ENCODE results near the gene C1QTNF1. TPM values are rescaled to one million over a fixed set of nuclear protein-coding genes. Genes with fewer than 3 reads are reported as not detected.

The C1QTNF1 gene
- total RNA-seq, 2 donors from 2014 or later = not detected

DNA sequence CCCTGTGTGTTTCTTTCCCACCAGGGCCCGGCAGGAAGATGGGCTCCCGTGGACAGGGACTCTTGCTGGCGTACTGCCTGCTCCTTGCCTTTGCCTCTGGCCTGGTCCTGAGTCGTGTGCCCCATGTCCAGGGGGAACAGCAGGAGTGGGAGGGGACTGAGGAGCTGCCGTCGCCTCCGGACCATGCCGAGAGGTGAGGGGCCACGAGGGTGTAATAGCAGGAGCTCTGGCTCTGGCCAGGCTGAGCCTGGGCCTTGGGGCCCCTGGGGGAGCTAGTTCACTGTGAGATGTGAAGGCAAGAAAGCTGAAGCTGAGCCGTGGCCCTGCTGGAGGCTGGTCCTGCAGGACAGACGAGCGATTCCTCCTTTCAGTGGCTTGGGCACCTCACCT is 20.0 kb downstream of the C1QTNF1 start:
- Mint-ChIP-seq H3K4me3 (no peak overlapping the region), H3K36me3 (ENCODE audit: low read depth) (no peaks in the 10 kb centered on the region), H3K4me1 (peaks cover 3% of the 10 kb centered on the region), H3K9me3 (no peaks in the 10 kb centered on the region), H3K27me3 (peaks cover 15% of the 10 kb centered on the region), H3K27ac (no peak overlapping the region)
- ATAC-seq (replicated peaks) = no peak

DNA sequence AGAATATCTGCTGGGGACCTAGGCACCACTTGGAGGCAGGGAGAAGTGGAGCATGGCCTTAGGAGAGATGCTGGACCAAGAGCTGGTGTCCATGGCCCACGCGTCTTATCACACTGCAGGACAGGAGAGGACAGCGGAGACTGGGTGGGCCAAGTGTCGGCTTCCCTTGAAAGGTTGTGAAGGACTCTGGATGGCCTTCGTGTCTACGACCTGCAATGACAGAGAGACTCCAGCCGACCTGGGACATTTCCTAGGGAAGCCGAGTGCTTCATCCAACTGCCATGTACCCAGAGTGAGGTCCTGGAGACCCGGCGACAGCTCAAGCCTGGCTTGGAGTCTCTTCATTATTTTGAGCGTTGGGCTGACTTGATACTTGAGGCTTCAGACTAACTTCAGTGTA is 20.5 kb downstream of the C1QTNF1 start:
- H3K4me1 Mint-ChIP-seq = peaks cover 3% of the 10 kb centered on the region
- ATAC-seq (replicated peaks) = no peak
- no peaks in the 10 kb centered on the region for H3K9me3 Mint-ChIP-seq
- no peaks in the 10 kb centered on the region for H3K36me3 Mint-ChIP-seq (ENCODE audit: low read depth)
- H3K27ac Mint-ChIP-seq = no peak overlapping the region
- peaks cover 15% of the 10 kb centered on the region for H3K27me3 Mint-ChIP-seq
- H3K4me3 Mint-ChIP-seq = no peak overlapping the region

DNA sequence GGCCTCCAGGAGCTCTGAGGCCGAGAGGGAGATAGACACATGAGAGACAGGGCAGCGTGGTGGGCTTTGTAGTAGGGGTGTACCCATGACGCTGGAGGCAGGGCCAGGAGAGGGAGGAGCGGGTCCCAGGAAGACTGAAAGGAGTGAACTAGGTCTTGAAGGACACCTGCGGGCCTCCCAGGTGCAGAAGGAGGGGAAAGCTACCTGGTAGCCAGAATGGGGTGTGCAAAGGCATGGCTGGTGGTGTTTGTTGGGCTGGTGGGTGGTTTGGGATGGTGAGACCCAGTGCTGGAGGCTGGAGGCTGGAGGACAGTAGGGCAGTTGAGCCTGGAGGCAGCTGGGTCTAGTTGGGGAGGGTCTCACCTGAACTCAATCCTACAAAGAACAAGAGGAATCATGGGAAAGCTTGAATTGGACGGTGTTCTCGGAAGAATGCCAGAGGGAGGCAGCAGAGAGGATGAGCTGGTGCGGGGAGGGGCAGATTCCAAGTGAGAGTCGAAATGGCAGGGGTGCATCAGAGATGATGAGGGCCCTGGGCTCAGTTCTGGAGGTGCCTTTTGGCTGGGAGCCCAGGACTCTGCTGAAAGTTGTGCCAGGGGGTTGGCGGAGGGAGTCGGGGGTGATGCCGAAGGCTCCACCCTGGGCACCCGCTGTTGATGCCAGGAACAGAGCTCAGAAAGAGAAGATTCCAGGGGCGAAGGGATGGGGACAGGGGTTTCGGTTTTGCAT is 21.2 kb downstream of the C1QTNF1 start:
- H3K27me3 Mint-ChIP-seq = peaks cover 15% of the 10 kb centered on the region
- H3K27ac Mint-ChIP-seq = no peak overlapping the region
- H3K9me3 Mint-ChIP-seq = no peaks in the 10 kb centered on the region
- H3K36me3 Mint-ChIP-seq (ENCODE audit: low read depth) = no peaks in the 10 kb centered on the region
- ATAC-seq (replicated peaks) = no peak
- H3K4me1 Mint-ChIP-seq = peaks cover 3% of the 10 kb centered on the region
- H3K4me3 Mint-ChIP-seq = no peak overlapping the region

DNA sequence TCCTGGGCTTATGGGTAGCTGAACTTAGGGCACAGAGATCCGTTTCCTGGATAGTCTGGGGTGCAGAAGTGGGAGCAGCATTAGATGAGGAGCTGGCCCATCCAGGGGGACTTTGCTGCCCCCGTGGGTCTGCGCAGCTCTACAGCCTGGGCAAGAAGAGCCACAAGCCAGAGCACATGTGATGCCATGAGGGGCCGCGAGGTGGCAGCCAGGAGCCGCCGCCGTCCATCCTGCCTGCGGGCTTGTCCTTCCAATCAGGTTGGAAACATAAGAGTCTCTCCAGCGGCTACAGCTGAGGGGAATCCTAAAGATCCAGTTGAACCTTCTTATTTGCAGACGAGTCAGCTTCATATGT is 21.9 kb downstream of the C1QTNF1 start:
- no peaks in the 10 kb centered on the region for H3K9me3 Mint-ChIP-seq

DNA sequence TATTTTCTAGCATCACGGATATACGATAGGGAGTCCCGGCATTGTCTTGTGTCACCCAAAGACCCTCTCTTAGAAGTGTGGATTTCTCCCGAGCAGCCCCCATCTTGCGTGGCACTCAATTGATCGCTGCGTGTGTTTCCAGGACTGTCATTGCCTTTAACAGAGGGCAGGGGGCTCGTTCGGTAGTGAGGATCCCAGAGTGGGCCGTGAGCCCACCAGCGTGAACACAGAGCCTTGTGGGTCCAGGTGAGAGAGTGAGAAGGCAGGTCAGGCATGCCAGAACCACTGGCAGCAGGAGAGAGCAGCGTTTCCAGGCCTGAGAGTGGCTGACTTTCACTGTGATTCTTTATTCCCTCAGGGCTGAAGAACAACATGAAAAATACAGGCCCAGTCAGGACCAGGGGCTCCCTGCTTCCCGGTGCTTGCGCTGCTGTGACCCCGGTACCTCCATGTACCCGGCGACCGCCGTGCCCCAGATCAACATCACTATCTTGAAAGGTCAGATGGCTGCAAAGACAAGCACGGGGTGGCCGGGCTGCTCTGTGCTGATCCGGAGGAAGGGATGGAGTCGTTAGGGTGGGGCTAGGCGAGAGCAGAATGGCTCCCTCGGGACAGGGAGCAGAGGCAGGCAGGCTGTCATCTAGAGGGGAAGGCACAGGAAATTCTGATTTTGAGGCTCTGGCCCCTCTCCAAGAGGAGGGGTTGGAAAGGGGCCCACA is 22.4 kb downstream of the C1QTNF1 start:
- H3K36me3 Mint-ChIP-seq (ENCODE audit: low read depth) = no peaks in the 10 kb centered on the region
- no peak overlapping the region for H3K4me3 Mint-ChIP-seq
- peaks cover 3% of the 10 kb centered on the region for H3K4me1 Mint-ChIP-seq
- peak; percentile 7 for ATAC-seq (replicated peaks)
- H3K27me3 Mint-ChIP-seq = peaks cover 18% of the 10 kb centered on the region
- H3K9me3 Mint-ChIP-seq = no peaks in the 10 kb centered on the region
- no peak overlapping the region for H3K27ac Mint-ChIP-seq

More for the DNA sequence above, 21.9 kb downstream of the C1QTNF1 start:
- no peak overlapping the region for H3K27ac Mint-ChIP-seq
- H3K4me1 Mint-ChIP-seq = peaks cover 3% of the 10 kb centered on the region
- H3K4me3 Mint-ChIP-seq = no peak overlapping the region
- H3K36me3 Mint-ChIP-seq (ENCODE audit: low read depth) = no peaks in the 10 kb centered on the region
- ATAC-seq (replicated peaks) = peak; percentile 71
- H3K27me3 Mint-ChIP-seq = peaks cover 15% of the 10 kb centered on the region

DNA sequence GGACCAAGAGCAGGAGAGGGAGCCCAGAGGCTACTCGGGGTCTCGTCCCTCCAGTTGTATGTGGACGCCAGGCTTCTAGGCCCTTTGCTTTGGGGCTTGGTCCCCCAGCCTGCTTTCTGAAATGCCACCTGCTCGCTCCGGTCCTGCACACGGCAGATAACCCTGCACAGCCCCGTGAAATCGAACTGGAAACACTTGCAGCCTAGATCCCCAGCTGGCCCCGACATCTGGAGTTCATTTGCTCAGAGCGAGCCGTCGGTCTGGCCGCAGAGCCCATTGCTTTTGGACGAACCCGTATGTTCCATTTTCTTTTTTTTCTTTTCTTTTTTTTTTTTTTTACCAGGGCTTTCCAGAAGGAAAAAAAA is 22.9 kb downstream of the C1QTNF1 start:
- ATAC-seq (replicated peaks) = no peak
- Mint-ChIP-seq H3K27ac (no peak overlapping the region), H3K27me3 (peaks cover 18% of the 10 kb centered on the region), H3K4me3 (no peak overlapping the region), H3K36me3 (ENCODE audit: low read depth) (no peaks in the 10 kb centered on the region), H3K9me3 (no peaks in the 10 kb centered on the region), H3K4me1 (peaks cover 3% of the 10 kb centered on the region)

DNA sequence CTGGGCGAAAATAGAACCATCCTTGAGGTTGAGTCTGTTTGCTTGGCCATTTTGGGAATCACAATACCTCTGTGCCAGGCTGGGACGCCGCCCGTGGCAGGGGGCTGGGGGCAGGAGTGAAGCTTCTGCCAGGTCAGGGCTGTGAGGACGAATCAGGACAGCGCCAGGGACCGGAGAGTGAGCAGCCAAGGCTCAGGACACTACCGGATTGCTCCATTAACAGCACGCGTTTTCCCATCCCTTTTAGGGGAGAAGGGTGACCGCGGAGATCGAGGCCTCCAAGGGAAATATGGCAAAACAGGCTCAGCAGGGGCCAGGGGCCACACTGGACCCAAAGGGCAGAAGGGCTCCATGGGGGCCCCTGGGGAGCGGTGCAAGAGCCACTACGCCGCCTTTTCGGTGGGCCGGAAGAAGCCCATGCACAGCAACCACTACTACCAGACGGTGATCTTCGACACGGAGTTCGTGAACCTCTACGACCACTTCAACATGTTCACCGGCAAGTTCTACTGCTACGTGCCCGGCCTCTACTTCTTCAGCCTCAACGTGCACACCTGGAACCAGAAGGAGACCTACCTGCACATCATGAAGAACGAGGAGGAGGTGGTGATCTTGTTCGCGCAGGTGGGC is 23.4 kb downstream of the C1QTNF1 start:
- no peak for ATAC-seq (replicated peaks)

DNA sequence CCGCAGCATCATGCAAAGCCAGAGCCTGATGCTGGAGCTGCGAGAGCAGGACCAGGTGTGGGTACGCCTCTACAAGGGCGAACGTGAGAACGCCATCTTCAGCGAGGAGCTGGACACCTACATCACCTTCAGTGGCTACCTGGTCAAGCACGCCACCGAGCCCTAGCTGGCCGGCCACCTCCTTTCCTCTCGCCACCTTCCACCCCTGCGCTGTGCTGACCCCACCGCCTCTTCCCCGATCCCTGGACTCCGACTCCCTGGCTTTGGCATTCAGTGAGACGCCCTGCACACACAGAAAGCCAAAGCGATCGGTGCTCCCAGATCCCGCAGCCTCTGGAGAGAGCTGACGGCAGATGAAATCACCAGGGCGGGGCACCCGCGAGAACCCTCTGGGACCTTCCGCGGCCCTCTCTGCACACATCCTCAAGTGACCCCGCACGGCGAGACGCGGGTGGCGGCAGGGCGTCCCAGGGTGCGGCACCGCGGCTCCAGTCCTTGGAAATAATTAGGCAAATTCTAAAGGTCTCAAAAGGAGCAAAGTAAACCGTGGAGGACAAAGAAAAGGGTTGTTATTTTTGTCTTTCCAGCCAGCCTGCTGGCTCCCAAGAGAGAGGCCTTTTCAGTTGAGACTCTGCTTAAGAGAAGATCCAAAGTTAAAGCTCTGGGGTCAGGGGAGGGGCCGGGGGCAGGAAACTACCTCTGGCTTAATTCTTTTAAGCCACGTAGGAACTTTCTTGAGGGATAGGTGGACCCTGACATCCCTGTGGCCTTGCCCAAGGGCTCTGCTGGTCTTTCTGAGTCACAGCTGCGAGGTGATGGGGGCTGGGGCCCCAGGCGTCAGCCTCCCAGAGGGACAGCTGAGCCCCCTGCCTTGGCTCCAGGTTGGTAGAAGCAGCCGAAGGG is 24.2 kb downstream of the C1QTNF1 start:
- Mint-ChIP-seq H3K36me3 (ENCODE audit: low read depth) (no peaks in the 10 kb centered on the region), H3K4me3 (no peak overlapping the region), H3K27me3 (peaks cover 18% of the 10 kb centered on the region), H3K27ac (no peak overlapping the region), H3K9me3 (no peaks in the 10 kb centered on the region), H3K4me1 (peaks cover 3% of the 10 kb centered on the region)
- no peak for ATAC-seq (replicated peaks)

More for the DNA sequence above, 23.4 kb downstream of the C1QTNF1 start:
- Mint-ChIP-seq H3K36me3 (ENCODE audit: low read depth) (no peaks in the 10 kb centered on the region), H3K27me3 (peaks cover 18% of the 10 kb centered on the region), H3K27ac (no peak overlapping the region), H3K9me3 (no peaks in the 10 kb centered on the region), H3K4me1 (peaks cover 3% of the 10 kb centered on the region), H3K4me3 (no peak overlapping the region)

DNA sequence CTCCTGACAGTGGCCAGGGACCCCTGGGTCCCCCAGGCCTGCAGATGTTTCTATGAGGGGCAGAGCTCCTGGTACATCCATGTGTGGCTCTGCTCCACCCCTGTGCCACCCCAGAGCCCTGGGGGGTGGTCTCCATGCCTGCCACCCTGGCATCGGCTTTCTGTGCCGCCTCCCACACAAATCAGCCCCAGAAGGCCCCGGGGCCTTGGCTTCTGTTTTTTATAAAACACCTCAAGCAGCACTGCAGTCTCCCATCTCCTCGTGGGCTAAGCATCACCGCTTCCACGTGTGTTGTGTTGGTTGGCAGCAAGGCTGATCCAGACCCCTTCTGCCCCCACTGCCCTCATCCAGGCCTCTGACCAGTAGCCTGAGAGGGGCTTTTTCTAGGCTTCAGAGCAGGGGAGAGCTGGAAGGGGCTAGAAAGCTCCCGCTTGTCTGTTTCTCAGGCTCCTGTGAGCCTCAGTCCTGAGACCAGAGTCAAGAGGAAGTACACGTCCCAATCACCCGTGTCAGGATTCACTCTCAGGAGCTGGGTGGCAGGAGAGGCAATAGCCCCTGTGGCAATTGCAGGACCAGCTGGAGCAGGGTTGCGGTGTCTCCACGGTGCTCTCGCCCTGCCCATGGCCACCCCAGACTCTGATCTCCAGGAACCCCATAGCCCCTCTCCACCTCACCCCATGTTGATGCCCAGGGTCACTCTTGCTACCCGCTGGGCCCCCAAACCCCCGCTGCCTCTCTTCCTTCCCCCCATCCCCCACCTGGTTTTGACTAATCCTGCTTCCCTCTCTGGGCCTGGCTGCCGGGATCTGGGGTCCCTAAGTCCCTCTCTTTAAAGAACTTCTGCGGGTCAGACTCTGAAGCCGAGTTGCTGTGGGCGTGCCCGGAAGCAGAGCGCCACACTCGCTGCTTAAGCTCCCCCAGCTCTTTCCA is 25.1 kb downstream of the C1QTNF1 start:
- ATAC-seq (replicated peaks) = no peak
- peaks cover 19% of the 10 kb centered on the region for H3K27me3 Mint-ChIP-seq
- H3K36me3 Mint-ChIP-seq (ENCODE audit: low read depth) = no peaks in the 10 kb centered on the region
- H3K27ac Mint-ChIP-seq = no peak overlapping the region
- peaks cover under 1% of the 10 kb centered on the region for H3K9me3 Mint-ChIP-seq
- H3K4me3 Mint-ChIP-seq = no peak overlapping the region
- H3K4me1 Mint-ChIP-seq = peaks cover 3% of the 10 kb centered on the region

DNA sequence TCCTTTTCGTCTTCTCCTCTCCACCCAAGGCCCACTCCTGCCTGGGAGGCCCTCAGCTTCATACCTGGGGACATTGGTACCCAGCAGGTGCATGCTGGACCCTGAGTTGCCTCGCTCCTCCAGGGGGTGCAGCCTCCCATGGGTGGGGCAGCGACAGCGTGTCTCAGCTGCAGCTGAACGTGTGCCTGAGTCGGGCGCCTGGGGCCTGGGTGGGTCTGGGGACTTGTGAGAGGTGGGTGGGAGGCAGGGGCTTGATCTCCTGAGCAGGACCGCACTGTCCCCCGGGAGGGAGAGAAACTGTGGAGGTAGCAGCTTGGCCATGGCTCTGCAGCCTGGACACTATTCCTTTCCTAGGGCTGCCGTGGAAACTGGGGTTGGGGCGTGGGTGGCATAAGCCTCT is 25.9 kb downstream of the C1QTNF1 start:
- no peaks in the 10 kb centered on the region for H3K36me3 Mint-ChIP-seq (ENCODE audit: low read depth)
- H3K4me1 Mint-ChIP-seq = peaks cover 2% of the 10 kb centered on the region
- peaks cover 3% of the 10 kb centered on the region for H3K9me3 Mint-ChIP-seq
- no peak for ATAC-seq (replicated peaks)
- no peak overlapping the region for H3K4me3 Mint-ChIP-seq
- H3K27ac Mint-ChIP-seq = no peak overlapping the region
- H3K27me3 Mint-ChIP-seq = peaks cover 16% of the 10 kb centered on the region

DNA sequence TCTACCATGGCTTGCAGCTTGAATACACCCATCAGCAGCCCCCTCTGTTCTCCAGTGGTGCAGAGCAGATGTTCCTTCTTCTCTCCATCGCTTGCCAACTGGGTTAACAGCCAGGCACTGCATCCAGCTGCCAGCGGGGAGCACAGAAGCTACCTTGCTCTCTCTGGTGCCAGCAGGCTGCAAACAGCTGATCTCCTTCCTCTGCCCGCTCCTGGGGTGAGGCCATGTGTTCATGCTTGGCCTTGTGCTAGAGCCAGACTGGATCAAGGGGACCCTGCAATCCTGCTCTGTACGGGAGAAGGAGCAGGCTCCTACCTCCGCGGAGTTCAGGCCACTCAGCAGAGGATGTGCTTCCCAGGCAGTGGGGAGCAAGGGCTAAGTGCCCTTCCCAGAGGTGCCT is 26.6 kb downstream of the C1QTNF1 start:
- H3K27ac Mint-ChIP-seq = no peak overlapping the region
- H3K4me3 Mint-ChIP-seq = no peak overlapping the region
- no peaks in the 10 kb centered on the region for H3K36me3 Mint-ChIP-seq (ENCODE audit: low read depth)
- H3K4me1 Mint-ChIP-seq = no peaks in the 10 kb centered on the region
- H3K27me3 Mint-ChIP-seq = peaks cover 11% of the 10 kb centered on the region
- ATAC-seq (replicated peaks) = no peak
- H3K9me3 Mint-ChIP-seq = peaks cover 3% of the 10 kb centered on the region

DNA sequence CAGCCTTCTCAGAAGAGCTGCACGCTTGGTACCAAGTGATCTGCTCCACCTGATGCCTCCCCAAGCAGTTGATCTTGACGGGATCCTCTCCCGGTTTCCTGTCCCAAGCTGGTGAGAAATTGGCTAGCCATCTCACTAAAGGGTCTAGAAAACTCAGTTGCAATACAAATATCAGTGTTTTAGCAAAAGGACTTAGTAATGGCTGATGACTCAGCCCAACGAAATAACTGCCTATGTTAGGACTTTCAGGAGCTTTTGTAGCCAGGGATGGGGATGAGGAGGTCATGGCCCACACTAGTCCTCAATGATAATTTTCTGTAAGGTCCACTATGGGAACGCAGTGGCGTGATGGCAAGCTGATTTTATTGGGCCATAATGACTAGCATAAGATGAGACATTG is 27.3 kb downstream of the C1QTNF1 start:
- H3K9me3 Mint-ChIP-seq = peaks cover 3% of the 10 kb centered on the region
- H3K4me1 Mint-ChIP-seq = no peaks in the 10 kb centered on the region
- no peaks in the 10 kb centered on the region for H3K36me3 Mint-ChIP-seq (ENCODE audit: low read depth)
- no peak overlapping the region for H3K4me3 Mint-ChIP-seq
- no peak overlapping the region for H3K27ac Mint-ChIP-seq
- H3K27me3 Mint-ChIP-seq = peaks cover 6% of the 10 kb centered on the region
- no peak for ATAC-seq (replicated peaks)

DNA sequence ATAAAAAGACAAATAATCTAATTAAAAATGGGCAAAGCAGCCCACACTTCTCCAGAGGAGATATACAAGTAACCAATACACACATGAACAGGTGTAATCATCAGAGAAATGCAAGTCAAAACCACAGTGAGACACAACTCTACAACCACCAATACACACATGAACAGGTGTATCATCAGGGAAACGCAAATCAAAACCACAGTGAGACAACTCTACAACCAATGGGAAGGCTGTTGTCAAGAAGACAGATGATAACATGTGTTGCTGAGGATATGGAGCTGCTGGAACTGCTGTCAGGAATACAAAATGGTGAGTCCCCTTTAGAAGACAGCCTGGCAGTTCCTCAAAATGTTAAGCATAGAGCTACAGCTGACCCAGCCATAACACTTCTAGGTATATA is 28.2 kb downstream of the C1QTNF1 start:
- no peaks in the 10 kb centered on the region for H3K4me1 Mint-ChIP-seq
- peaks cover 6% of the 10 kb centered on the region for H3K27me3 Mint-ChIP-seq
- H3K36me3 Mint-ChIP-seq (ENCODE audit: low read depth) = no peaks in the 10 kb centered on the region
- no peak overlapping the region for H3K27ac Mint-ChIP-seq
- no peak overlapping the region for H3K4me3 Mint-ChIP-seq
- no peak for ATAC-seq (replicated peaks)
- peaks cover 3% of the 10 kb centered on the region for H3K9me3 Mint-ChIP-seq

Data from activated T-helper 17 cell treated with anti-CD3 and anti-CD28 coated beads, Interleukin-2, amount 50 U/mL, for 72 hours (primary cell).